NCI-H2196 (cell line): ENCODE measurements around the gene NLRP4.
"Not testable (repeated sequence)": the region's sequence is repeated elsewhere in the genome, so short reads cannot be mapped to it uniquely, and the experiment has no call there.

Experiments
- DNase-seq: peaks from one replicate; lab custom pipeline; 2025; ENCODE audit not compliant: unreplicated experiment; lab: John Stamatoyannopoulos, UW

NLRP4 gene

DNA sequence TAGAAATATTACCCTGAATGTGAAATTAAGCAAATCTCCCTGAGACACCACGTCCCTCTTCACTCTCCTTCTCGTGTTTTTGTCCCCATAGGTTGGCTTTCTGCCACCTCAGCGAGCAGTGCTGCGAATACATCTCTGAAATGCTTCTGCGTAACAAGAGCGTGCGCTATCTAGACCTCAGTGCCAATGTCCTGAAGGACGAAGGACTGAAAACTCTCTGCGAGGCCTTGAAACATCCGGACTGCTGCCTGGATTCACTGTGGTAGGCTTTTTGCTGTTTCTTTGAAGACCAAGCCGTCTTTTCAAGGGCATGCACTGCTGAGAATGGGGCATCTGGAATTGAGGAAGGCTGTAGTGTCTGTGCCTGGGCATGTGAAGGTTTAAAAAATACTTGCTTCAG lies 34.4 kb downstream of the NLRP4 start:
- DNase-seq: no peak

- no peak for DNase-seq
Observed at GRCh38 chr19:55877211-55877610, 40.9 kb downstream of the NLRP4 start.

DNA sequence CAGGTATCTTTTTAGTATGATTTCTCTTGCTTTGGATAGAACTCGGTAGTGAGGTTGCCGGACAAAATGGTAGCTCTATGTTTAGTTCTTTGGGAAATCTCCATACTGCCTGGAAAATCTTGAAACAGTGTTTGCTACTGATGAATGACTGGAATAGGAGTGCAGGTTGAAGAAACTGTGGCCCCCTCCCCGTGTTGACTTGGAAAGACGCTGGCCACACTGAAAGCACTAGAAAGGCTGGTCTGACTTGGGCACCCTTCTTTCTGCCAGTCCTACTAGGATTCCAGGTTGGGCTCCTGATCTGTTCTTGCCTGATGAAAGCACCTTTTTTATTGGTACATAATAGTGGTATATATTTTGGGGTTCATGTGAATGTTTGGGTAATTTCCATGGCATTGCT lies 46.3 kb downstream of the NLRP4 start:
- no peak for DNase-seq

- no peak for DNase-seq
Observed at GRCh38 chr19:55898911-55899310, 62.6 kb downstream of the NLRP4 start.

DNA sequence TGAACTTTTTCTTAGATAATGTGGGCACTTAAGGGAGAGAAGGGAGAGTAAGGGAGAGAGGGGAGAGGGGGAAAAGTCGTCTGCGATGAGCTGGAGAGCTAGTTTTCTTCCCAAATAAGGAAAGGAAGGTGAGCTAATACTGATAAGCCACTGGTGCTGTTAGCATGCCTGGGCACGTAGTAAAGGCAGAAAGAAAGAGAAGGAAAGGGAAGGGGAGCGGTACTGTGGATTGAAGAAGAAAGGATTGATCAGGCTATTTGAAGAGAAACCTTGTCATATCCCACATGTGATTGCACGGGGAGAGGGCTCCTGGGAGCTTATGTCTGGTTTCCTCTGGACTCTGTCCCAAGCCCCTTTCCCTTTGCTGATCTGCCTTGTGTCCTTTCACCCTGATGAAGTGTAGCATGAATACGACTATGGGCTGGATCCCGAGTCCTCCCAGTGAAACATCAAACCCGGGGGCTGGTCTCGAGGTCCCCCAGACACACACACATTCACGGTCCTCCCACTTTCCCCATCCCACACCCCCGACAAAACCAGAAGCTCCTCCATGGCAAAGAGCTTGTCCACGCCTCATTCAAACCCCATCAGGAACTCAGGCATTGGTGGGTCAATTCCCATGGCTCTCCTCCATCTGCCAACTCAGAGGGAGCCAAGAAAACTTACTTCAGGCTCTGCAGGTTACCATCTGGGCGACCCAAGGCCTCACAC lies 65.2 kb downstream of the NLRP4 start:
- DNase-seq: no peak

DNA sequence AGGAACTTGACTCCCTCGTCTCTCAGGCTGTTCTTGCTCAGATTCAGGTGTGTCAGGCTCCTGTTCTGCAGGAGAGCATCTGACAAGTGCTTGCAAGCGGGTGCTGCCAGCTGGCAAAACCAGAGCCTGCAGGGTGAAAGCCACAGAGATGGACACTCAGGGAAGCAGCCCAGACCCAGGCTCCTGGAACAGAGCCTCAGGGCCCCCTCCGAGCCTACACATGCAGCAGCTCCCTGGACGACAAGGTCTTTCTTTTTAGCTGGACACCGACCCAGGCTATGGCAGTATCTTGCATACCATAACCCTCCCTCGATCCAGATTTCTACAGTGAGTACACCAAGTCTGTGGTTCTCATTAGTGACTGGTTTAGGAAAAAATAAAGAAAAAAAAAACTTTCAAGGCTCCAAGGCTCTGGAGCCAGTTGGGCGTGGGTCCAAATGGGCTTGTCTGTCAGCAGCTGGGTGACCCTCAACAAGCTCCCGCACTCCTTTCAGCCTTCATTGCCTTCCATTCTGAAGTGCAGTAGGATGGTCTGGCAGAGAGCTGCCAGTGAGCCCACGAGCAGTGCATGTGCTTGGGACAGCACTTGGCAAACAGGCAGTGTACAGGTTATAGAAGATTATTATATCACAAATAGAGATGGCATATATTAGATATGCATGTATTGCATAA lies 65.9 kb downstream of the NLRP4 start:
- DNase-seq: no peak

DNA sequence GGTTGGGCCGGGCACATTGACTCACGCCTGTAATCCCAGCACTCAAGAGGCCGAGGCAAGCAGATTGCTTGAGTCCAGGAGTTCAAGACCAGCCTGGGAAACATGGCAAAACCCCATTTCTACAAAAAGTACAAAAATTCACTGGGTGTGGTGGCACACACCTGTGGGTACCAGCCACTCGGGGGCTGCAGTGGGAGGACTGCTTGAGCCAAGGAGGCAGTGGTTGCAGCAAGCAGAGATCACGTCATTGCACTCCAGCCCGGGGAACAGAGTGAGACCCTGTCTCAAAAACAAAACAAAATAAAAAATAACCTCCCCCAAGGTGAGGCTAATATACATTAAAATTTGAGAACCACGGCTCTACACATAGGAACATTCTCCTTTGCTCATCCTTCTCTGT lies 70.9 kb downstream of the NLRP4 start:
- no peak for DNase-seq

GRCh38 chr19:55907746-55908145 lies 71.4 kb downstream of the NLRP4 start:
- no peak for DNase-seq

DNA sequence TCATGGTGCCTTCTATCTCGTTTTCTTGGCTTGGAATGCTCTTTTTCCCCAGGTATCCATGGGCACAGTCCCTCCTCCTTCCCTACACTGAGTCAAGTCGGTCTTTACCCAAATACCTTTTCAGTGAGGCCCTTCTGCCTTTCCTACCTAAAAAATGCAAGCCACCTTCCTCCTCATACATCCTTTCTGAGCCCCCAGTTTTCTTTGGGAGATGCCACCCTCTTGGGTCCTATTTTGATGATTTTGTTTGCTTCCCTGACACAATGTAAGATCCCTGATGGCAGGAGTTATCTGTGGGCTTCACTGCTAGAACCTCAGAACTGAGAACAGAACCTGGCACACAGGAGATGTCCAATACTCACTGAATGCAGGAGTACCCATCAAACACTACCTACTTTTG lies 73.5 kb downstream of the NLRP4 start:
- DNase-seq: no peak

DNA sequence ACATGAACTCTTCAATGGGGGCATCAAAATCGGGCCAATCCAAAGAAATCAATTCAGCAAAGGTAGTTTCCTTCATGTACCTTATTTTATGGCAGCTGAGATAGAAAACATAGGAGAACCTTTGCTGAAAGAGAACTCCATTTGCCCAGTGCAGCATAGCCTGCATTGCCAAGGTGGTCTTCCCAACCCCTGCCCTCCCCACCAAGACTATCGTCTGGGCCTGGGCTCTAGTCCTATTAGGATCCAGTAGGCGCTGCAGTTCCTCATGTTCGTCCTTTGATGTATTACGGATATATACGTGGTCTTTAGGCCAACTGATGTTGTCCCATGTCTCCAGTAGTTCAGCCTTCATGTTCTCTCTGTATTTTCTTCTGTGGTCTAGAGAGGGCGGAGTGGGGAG lies 76.6 kb downstream of the NLRP4 start:
- no peak for DNase-seq

- DNase-seq: no peak
Observed at GRCh38 chr19:55913643-55914268, 77.4 kb downstream of the NLRP4 start.

GRCh38 chr19:55923556-55923955 lies 87.2 kb downstream of the NLRP4 start:
- DNase-seq: no peak

DNA sequence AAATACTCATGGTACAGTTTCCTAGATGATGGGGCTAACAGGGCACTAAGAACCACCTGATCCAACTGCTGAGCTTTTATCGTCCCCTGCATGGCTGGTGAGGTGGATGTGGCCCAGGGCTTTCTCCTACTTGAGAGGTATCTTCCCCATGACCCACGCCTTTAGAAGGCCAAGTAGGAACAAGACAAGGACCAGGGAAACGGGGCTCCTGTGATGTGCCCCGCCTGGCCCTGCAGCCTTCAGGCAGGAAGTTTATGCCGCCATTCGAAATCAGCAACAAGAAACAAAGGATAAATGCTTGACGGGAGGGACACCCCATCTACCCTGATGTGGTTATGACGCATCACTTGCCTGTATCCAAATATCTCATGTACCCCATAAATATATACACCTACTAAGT lies 91.7 kb downstream of the NLRP4 start:
- DNase-seq: no peak

- DNase-seq: not testable (repeated sequence)
Observed at GRCh38 chr19:55929258-55929657, 92.9 kb downstream of the NLRP4 start.

GRCh38 chr19:55930996-55931515 lies 94.7 kb downstream of the NLRP4 start:
- DNase-seq: no peak
